ENCODE results near the gene SPOCK1. TPM values are rescaled to one million over a fixed set of nuclear protein-coding genes. Genes with fewer than 3 reads are reported as not detected.

The SPOCK1 gene
- total RNA-seq, 1 experiment from 2014 or later = 10.9 TPM

DNA sequence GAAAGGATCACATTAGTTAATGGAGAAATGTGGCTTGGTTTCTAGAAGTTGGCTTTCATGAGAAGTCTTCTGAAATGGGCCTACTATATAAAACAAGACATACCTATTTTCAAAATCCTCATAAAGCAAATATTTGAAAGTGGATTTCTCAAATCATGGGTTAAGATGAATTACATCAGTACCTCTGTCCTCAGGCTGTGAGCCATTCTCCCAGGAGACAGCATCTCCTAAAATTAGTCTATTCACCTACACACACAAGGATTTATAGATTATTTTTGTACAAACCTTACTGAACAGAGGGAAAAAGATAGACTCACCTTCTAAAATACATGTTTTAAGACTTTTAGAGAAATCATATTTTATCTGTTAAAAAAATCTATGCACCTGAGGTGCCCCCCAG, 32.1 kb upstream of the SPOCK1 start:
- TF ChIP-seq, protein P1, sequence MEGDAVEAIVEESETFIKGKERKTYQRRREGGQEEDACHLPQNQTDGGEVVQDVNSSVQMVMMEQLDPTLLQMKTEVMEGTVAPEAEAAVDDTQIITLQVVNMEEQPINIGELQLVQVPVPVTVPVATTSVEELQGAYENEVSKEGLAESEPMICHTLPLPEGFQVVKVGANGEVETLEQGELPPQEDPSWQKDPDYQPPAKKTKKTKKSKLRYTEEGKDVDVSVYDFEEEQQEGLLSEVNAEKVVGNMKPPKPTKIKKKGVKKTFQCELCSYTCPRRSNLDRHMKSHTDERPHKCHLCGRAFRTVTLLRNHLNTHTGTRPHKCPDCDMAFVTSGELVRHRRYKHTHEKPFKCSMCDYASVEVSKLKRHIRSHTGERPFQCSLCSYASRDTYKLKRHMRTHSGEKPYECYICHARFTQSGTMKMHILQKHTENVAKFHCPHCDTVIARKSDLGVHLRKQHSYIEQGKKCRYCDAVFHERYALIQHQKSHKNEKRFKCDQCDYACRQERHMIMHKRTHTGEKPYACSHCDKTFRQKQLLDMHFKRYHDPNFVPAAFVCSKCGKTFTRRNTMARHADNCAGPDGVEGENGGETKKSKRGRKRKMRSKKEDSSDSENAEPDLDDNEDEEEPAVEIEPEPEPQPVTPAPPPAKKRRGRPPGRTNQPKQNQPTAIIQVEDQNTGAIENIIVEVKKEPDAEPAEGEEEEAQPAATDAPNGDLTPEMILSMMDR (conservative IDR thresholded peaks at IDR 0.05) = no peak
- Histone ChIP-seq H3K79me1 (ENCODE audit: insufficient read depth, low read depth, low read length, poor library complexity, severe bottlenecking) (no peaks in the 10 kb centered on the region), H3K79me2 (ENCODE audit: insufficient read depth, low read length) (no peaks in the 10 kb centered on the region), H3K4ac (ENCODE audit: low read depth, low read length) (no peak overlapping the region), H3K23me2 (ENCODE audit: insufficient read length, low read depth, low read length, poor library complexity, severe bottlenecking) (no peaks in the 10 kb centered on the region), H3K18ac (ENCODE audit: insufficient read length, low read depth, low read length) (no peak overlapping the region), H3K14ac (ENCODE audit: insufficient read depth, low read length) (no peak overlapping the region), H3K56ac (ENCODE audit: insufficient read length, low read depth, low read length) (no peak overlapping the region), H3K9ac (ENCODE audit: extremely low read depth, insufficient read length, low read length) (no peak overlapping the region), H3K4me1 (ENCODE audit: insufficient read depth, low read length) (no peaks in the 10 kb centered on the region), H4K91ac (ENCODE audit: insufficient read length, low read depth, low read length) (no peak overlapping the region), H3K9me3 (ENCODE audit: control insufficient read depth, low read depth, low read length) (no peaks in the 10 kb centered on the region), H3T11ph (ENCODE audit: low read length) (no peak overlapping the region), H2BK20ac (ENCODE audit: low read depth, low read length, poor library complexity, severe bottlenecking) (no peak overlapping the region), H4K5ac (ENCODE audit: insufficient read length, low read depth, low read length) (no peak overlapping the region), H4K20me1 (ENCODE audit: control insufficient read depth, insufficient read depth, insufficient read length) (no peaks in the 10 kb centered on the region), H3K27me3 (ENCODE audit: insufficient read depth, low read length) (no peaks in the 10 kb centered on the region), H2BK120ac (ENCODE audit: low read depth, low read length, poor library complexity, severe bottlenecking) (no peak overlapping the region), H3K27ac (ENCODE audit: insufficient read length, low read depth, low read length) (no peak overlapping the region), H2AK5ac (ENCODE audit: insufficient read length, low read length) (no peak overlapping the region), H4K8ac (replicated peaks; ENCODE audit: insufficient read length, low read depth, low read length) (no peak overlapping the region), H3K23ac (ENCODE audit: insufficient read length, low read depth, low read length) (no peak overlapping the region), H2BK15ac (ENCODE audit: low read depth, low read length) (no peak overlapping the region), H3K4me2 (ENCODE audit: insufficient read depth, insufficient read length, low read length) (no peak overlapping the region), H2AFZ (ENCODE audit: low read length) (no peak overlapping the region), H2BK12ac (ENCODE audit: insufficient read length, low read depth, low read length) (no peak overlapping the region), H2BK5ac (ENCODE audit: insufficient read length, low read length) (no peak overlapping the region)
- peaks cover 27 to 47% of the 10 kb centered on the region in 2 experiments for H3K9me3 Mint-ChIP-seq
- H3K4me3 Mint-ChIP-seq = no peak overlapping the region
- H3K36me3 Mint-ChIP-seq (ENCODE audit: insufficient read depth in 1 of 3, low read depth in 3 of 3) = peaks cover 4 to 7% (median 5%) of the 10 kb centered on the region in 3 experiments; a peak in 6 of 7 replicates
- no peaks in the 10 kb centered on the region for H3K4me1 Mint-ChIP-seq
- no peak overlapping the region for H3K27ac Mint-ChIP-seq
- no peak for DNase-seq
- H3K27me3 Mint-ChIP-seq (ENCODE audit: low read depth) = peaks cover 26% of the 10 kb centered on the region

Data from H9 (cell line).